Left renal cortex interstitium (tissue), 4 donors: ENCODE results near the gene SLC2A6. TPM values are rescaled to one million over a fixed set of nuclear protein-coding genes. Genes with fewer than 3 reads are reported as not detected.

Experiments
- DNase-seq, 4 donors: peaks; one replicate each; pipeline ENCODE4 v3.0.0-alpha.2; 2013; ENCODE audit warnings: low read depth in 4 of 4, low spot score in 2 of 4, missing footprints in 1 of 4
- polyA plus RNA-seq, 4 donors: library from polyadenylated mRNA; unstranded; fragments of 120-200 nt; gene quantifications; one replicate each; pipeline ENCODE4 v1.2.1, GENCODE V29; 2013; ENCODE audit not compliant: insufficient read length in 4 of 4

The SLC2A6 gene
- polyA plus RNA-seq, 4 donors = 0.93 to 1.7 (median 1.7) TPM

DNA sequence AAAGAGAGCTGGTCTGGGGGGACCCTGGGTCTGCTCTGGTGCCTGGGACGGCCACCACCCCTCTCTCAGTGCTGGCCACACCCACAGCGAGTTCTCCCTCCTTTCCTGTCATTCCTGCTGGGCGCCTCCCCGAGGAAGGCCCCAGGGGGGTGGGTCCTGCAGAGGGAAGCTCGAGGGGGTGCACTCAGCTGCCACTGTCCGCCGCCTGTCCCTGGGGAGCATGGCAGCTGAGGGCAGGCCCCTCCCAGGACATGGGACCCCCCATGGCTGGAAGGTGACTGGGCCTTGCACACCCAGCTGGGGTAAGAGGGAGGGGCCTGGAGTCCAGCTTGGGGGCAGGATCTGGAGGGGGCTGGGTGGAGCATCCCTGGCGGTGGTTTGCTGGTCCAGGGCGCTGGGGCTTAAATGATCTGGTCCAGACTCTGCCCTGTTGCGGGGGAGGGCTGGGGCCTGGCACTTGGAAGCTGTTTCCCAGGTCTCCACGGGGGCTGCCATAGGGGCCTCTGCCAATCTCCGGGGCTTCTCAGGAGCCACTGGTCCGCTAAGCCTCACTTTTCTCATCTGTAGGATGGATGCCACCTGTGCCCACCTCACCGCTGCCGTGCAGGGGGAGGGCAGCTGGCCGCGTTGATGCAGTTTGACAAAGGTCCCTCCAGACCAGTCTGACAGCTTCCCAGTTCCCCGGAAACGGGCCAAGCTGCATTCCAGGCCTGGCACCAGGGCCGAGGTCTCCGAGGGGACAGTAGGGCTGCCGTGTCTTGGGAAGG, 6.0 kb upstream of the SLC2A6 start:
- no peak for DNase-seq

- DNase-seq = no peak
Measured at GRCh38 chr9:133483611-133484010, 4.7 kb upstream of the SLC2A6 start.

- no peak for DNase-seq
Measured at GRCh38 chr9:133477992-133478850, 678 bp downstream of the SLC2A6 start.

DNA sequence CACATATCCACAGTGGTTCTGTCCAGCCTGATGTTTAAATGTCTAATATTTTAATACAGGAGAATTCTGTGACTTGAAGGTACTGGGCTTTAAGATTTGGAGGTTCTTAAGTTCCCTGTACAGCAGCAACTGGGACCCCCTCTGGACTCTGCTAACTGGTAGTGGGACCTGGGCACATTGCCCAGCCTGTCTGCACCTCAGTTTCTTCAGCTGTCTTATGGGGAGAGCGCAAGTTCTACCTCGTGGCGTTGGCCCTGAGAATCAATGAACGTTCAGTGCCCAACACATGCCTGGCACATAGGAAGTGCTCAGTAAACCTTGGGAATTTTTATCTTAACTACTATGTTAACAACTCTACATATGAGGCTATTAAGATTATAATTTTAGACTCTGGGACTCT, 1.4 kb downstream of the SLC2A6 start:
- no peak for DNase-seq

DNA sequence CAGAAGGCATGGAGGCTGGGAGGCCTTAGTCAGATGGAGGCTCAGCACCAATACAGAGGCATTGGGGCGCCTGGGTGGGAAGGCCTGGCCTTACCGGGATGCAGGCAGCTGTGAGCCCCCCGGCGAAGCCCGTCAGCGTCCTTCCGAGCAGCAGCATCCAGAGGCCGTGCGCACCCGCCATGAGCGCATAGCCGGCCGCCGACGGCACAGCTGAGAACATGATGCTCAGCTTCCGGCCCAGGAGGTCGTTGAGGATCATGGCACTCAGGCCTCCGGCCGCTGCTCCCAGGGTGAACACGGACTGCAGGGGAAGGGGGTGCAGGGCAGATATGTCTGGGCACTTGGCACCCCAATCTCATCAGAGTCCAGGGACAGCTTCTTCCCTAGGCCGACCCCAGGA, 2.0 kb downstream of the SLC2A6 start:
- no peak for DNase-seq

GRCh38 chr9:133476036-133476931, 2.6 kb downstream of the SLC2A6 start:
- DNase-seq = no peak

DNA sequence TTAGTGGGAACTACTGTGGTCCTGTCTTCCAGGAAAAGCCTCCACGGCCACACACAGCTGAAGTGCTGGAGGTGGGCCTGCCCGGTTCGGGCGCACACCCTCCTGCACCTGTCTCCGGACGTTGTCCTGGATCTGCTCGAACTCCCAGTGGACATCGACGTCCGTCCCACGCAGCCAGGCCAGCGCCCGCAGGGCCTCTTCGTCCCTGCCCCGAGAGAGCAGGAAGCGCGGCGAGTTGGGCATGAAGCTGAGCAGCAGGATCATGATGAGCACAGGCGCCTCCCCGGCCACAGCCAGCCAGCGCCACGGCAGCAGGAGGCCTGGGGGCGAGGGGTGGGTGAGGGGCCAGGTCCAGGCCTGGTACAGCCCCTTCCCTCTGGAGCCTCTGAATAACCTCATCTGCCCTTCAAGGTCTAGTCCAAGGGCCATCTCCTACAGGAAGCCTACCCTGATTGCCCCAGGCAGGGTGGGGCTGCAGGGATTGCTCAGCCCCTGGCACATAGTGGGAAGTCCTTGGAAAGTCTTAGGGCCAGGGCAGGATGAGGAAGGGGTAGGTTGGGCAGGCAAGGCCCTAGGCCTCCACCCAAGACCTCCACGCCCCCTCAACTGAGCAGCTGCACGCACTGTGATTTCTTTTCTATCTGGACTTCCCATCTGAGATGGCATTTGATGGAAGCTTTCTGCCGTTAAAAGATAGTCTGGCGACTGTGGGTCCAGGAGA, 3.4 kb downstream of the SLC2A6 start:
- no peak for DNase-seq

- DNase-seq = no peak
Measured at GRCh38 chr9:133474853-133475252, 4.0 kb downstream of the SLC2A6 start.

GRCh38 chr9:133474215-133474614, 4.7 kb downstream of the SLC2A6 start:
- DNase-seq = no peak

DNA sequence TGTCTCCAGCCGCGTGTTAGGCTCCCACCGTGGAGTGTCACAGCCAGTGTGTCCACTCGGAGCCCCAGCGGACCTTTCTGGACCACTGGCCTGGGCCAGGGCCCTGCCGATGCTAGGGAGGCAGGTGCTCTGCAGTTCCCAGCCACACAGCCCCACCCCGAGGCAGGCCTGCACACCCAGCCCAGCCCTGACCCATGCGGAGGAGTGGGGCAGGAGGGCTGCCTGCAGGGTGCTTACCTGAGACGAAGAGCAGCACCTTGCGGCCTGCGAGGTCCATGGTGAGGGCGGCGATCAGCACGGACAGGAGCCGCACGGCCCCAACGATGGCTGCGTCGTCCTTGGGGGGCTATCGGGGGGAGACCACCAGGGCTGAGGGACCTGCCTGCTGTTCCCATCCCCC, 5.2 kb downstream of the SLC2A6 start:
- no peak for DNase-seq

- no peak for DNase-seq
Measured at GRCh38 chr9:133472753-133473378, 6.0 kb downstream of the SLC2A6 start.

DNA sequence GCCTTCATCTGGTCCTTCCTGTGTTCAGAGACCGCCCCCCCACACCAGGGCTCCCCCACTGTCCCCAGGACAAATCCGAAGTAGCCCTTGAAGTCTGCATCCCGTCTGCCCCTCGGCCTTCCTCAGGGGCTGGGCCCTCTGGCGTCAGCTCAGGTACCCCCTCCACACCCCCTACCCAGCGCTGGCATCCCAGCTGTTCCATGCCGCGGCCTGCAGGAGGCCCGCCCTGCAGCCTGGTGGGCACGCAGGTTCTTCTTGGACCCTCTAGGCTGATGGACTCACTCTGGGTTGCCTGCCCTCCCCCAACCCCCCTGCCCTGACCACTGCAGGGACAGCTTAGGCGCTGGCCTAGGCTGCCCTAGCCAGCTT, 6.6 kb downstream of the SLC2A6 start:
- no peak for DNase-seq

GRCh38 chr9:133471551-133472276, 7.2 kb downstream of the SLC2A6 start:
- no peak for DNase-seq

- DNase-seq = no peak
Measured at GRCh38 chr9:133470988-133471387, 7.9 kb downstream of the SLC2A6 start.

- no peak for DNase-seq
Measured at GRCh38 chr9:133470427-133470924, 8.4 kb downstream of the SLC2A6 start.

DNA sequence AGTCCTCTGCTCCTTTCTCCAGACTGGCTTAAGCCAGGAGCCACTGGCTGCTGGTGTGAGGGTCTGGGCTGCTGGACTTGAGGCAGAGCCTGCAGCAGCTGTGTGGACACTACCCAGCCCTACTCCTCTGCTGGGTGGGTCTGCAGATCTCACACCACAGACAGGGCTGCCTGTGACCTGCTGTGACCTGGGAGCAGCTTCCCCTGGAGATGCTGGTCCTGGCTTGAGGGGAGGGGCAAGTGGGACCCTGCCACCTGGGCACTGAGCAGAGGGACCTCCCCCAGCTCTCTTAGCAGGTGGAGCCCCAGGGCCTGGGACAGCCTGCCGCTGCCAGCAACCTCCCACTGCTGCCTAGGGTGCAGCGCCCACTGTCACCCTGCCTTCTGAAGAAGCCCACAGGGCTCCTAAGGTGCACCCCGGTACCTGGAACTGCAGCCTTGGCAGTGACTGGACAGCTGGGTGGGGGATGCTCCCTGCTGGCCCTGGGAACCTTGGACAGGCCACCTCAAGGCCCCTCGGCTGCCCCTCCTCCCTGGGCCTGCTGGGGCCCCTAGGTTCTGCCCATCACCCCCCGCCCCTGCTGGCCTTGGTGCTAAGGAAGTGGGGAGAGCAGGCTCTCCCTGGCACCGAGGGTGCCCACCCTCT, 10.0 kb downstream of the SLC2A6 start:
- no peak for DNase-seq

- no peak for DNase-seq
Measured at GRCh38 chr9:133468374-133468773, 10.5 kb downstream of the SLC2A6 start.

DNA sequence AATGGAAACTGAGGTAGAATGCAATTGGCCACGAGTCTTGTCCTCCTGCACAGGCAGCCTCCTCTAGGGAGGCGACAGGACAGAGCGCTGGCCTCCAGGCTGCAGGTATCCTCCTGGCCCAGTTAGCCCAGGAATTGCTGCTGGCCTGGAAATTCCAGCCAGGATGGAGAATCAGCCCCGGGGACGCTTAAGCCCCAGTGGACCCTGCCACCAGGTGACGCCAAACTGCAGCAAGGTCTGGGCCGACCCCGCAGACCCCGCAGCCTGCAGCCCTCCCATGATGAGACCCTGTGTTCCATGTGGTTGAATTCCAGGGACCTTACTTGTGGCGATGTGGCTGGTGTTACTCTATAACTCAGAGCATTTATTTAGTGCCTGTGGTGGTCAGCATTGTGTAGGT, 11.8 kb downstream of the SLC2A6 start:
- DNase-seq = no peak

- no peak for DNase-seq
Measured at GRCh38 chr9:133465984-133466383, 12.9 kb downstream of the SLC2A6 start.
